HUES48 (cell line): ENCODE measurements around the gene ALDH3A2.

ENCODE experiments used
- H3K27ac ChIP-seq: one replicate; pipeline ENCODE4 v1.7.0; 2013; ENCODE audit warnings: low read depth, low read length, inconsistent platforms
- H3K27me3 ChIP-seq: 2 replicates; pipeline ENCODE4 v1.6.1; 2013; ENCODE audit warnings: mild to moderate bottlenecking, low read length; ENCODE audit not compliant: control insufficient read depth, insufficient read depth
- H3K36me3 ChIP-seq: 2 replicates; pipeline ENCODE4 v1.6.1; 2013; ENCODE audit warnings: low read length; ENCODE audit not compliant: control insufficient read depth, insufficient read depth
- H3K4me1 ChIP-seq: 2 replicates; pipeline ENCODE4 v1.6.1; 2013; ENCODE audit warnings: mild to moderate bottlenecking, low read length; ENCODE audit not compliant: control insufficient read depth, insufficient read depth
- H3K4me3 ChIP-seq: 2 replicates; pipeline ENCODE4 v1.5.1; 2013; ENCODE audit warnings: mild to moderate bottlenecking, low read depth, low read length
- H3K9ac ChIP-seq: 2 replicates; pipeline ENCODE4 v1.6.1; 2013; ENCODE audit warnings: mild to moderate bottlenecking, low read depth, low read length, moderate library complexity
- H3K9me3 ChIP-seq: 2 replicates; pipeline ENCODE4 v1.6.1; 2013; ENCODE audit warnings: low read length; ENCODE audit not compliant: control insufficient read depth, insufficient read depth

Gene ALDH3A2

DNA sequence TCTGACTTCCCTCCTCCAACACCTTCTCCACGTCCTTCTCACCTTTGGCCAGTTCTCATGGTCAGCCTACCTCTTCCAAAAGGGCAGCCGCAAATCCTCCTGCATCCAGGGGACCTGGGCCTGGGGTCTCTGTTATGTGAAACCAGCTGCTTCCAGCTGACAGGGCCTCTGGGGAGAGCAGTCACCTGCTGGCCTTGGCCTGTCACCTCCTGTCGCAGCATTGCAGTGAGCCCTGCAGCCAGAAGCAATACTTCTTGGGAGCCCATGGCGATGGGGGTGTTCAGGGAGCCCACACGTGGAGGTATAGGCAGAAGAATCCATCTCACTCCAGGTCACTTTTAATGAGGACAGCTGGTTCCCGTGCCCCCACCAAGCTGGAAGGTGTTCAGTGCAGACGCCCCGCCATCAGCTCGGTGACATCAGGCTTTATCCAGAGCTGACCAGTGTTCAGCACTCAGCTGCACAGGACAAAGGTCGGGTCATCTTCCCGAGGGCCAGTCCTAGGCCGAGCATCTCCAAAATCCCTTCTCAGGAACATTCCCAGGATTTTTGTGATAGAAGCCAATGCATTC is 69.6 kb downstream of the ALDH3A2 start:
- Histone ChIP-seq H3K4me3 (no peak overlapping the region), H3K36me3 (no peaks in the 10 kb centered on the region), H3K9me3 (no peaks in the 10 kb centered on the region), H3K27me3 (no peaks in the 10 kb centered on the region), H3K27ac (no peak overlapping the region), H3K9ac (no peak overlapping the region), H3K4me1 (no peaks in the 10 kb centered on the region)

DNA sequence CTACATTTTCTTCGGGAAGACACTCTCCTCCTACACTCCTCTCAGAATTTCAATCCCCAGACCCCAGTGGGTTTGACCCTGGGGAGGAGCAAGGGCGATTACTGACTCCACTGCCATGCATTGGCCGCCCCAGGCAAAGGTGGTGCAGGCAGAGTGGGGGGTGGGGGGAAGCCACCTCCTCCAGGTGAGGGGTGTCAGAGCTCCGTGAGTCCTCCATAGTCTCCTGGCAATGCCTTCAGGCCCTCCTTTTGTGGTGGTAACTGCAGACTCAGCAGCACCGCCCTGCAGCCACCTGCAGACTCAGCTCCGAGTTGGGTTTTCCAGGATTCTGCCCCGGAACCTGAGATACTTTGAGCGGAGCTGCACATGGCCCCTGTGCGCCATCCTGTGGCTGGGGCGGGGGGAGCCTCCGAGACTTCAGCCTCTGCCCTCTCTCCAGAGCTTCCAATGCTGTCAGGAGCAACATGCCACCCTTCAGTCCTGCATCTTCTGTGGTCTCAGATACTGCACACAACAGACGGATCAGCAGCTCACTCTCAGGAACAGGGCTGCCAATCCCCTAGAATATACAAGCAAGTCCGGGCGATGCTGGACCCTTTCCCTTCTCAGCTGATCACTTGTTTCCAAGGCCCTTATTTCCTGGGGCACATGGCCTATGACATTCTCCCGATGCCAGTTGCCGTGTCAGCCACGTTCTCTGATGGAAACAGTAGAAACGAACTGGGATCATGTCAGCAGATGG is 70.2 kb downstream of the ALDH3A2 start:
- Histone ChIP-seq H3K9ac (no peak overlapping the region), H3K9me3 (no peaks in the 10 kb centered on the region), H3K27me3 (no peaks in the 10 kb centered on the region), H3K4me3 (no peak overlapping the region), H3K27ac (no peak overlapping the region), H3K4me1 (no peaks in the 10 kb centered on the region), H3K36me3 (no peaks in the 10 kb centered on the region)

DNA sequence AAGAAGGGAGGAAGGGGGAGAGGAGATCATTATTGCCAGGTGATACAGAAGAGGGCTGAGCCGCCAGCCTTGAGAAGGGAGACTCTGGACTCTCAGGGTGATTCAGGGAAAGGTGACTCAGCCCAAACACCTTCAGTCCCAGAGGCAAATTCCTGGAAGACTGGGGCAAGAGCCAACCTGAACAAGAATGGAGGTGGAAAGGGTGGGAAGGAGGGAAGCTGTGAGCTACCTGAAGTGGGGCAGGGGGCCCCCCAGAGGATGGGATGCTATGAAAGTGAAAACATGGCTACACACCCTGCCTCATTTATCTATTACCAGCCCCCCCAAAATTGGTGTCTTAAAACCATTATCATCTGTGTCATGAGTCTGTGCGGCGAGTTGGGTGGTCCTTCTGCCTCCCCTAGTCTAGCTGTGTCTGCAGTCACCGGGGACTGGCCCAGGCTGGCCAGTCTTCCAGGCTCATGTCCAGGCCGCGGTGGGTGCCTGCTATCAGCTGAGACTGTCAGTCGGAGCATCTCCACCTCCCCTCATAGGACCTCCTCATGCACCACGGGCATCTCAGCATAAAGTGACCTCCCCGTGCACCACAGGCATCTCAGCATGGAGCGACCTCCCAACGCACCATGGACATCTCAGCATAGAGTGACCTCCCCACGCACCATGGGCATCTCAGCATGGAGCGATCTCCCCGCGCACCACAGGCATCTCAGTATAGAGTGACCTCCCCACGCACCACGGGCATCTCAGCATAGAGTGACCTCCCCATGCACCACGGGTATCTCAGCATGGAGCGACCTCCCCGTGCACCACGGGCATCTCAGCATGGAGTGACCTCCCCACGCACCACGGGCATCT is 71.0 kb downstream of the ALDH3A2 start:
- H3K9ac ChIP-seq, result no peak overlapping the region
- no peaks in the 10 kb centered on the region for H3K36me3 ChIP-seq
- H3K4me1 ChIP-seq, result no peaks in the 10 kb centered on the region
- no peak overlapping the region for H3K4me3 ChIP-seq
- H3K9me3 ChIP-seq, result no peaks in the 10 kb centered on the region
- no peaks in the 10 kb centered on the region for H3K27me3 ChIP-seq
- no peak overlapping the region for H3K27ac ChIP-seq

DNA sequence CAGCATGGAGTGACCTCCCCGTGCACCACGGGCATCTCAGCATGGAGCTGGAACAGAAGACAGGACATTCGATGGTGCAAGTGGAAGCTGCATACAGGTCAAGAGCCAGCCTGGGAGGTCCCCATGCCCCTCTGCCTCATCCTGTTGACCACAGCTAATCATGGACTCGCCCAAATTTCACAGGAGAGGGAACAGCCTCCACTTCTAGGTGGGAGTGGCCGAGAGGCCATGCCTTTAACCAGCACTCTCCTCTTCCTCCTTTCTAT is 71.6 kb downstream of the ALDH3A2 start:
- no peaks in the 10 kb centered on the region for H3K27me3 ChIP-seq
- no peaks in the 10 kb centered on the region for H3K4me1 ChIP-seq
- no peaks in the 10 kb centered on the region for H3K36me3 ChIP-seq
- H3K27ac ChIP-seq, result no peak overlapping the region
- no peak overlapping the region for H3K4me3 ChIP-seq
- no peaks in the 10 kb centered on the region for H3K9me3 ChIP-seq
- no peak overlapping the region for H3K9ac ChIP-seq

DNA sequence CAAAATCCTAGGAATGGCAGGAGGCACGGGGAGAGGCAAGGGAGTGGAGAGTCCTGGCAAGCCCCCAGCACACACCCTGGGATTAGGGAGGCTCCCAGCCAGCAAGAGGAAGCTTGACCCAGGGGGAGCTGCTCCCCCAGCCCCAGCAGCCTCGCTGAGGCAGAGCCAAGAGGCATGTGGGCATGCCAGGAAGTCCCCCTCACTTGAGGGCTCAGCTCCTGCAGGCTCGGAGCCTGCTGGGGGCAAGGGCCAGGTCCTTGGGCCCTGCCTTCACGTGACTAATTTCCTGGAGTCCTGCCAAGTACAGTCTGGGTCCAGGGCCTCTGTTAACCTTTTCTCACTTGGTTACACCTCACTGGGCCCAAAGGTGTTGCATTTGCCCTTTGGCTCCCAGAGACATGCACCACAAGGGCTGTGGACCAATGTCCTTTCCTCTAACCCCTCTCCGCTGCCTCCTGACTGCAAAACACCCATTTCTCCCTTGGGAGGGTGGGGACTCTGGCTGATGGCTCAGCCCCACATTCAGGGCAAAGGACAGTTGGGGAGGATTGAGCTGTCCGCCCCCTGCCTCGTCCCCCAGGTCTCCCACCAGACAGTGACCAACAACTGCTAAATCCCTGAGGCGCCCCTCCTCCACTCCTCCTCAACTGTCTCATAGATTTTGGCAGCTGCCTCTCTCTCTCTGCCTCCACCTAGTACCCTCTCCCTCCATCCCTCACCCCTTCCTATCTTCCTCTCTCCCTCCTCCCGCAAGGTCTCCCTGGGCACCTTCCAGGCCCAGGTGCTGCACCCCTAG is 72.3 kb downstream of the ALDH3A2 start:
- no peak overlapping the region for H3K27ac ChIP-seq
- H3K9me3 ChIP-seq, result no peaks in the 10 kb centered on the region
- no peak overlapping the region for H3K4me3 ChIP-seq
- H3K4me1 ChIP-seq, result no peaks in the 10 kb centered on the region
- no peaks in the 10 kb centered on the region for H3K36me3 ChIP-seq
- H3K27me3 ChIP-seq, result no peaks in the 10 kb centered on the region
- no peak overlapping the region for H3K9ac ChIP-seq

DNA sequence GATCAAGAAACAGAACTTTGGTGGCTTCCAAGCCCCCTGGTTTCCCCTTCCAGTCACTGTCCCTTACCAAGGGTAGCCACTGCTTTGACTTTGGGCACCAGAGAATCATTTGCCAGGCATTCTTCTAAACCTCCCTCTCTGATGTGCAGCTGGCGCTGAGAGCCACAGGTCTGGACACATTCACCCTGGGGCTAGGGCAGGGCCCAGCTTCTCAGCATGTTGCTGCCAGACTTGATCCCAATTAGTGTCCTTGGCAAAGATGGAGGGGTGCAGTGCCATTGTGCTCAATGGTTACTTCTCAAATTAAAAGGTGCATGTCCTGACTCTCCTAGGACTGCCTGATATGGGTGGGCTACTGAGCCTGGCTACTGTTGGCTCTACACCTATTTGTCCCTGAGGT is 75.4 kb downstream of the ALDH3A2 start:
- no peak overlapping the region for H3K27ac ChIP-seq
- H3K4me3 ChIP-seq, result no peak overlapping the region
- no peaks in the 10 kb centered on the region for H3K4me1 ChIP-seq
- H3K27me3 ChIP-seq, result no peaks in the 10 kb centered on the region
- no peak overlapping the region for H3K9ac ChIP-seq
- no peaks in the 10 kb centered on the region for H3K36me3 ChIP-seq
- no peaks in the 10 kb centered on the region for H3K9me3 ChIP-seq

DNA sequence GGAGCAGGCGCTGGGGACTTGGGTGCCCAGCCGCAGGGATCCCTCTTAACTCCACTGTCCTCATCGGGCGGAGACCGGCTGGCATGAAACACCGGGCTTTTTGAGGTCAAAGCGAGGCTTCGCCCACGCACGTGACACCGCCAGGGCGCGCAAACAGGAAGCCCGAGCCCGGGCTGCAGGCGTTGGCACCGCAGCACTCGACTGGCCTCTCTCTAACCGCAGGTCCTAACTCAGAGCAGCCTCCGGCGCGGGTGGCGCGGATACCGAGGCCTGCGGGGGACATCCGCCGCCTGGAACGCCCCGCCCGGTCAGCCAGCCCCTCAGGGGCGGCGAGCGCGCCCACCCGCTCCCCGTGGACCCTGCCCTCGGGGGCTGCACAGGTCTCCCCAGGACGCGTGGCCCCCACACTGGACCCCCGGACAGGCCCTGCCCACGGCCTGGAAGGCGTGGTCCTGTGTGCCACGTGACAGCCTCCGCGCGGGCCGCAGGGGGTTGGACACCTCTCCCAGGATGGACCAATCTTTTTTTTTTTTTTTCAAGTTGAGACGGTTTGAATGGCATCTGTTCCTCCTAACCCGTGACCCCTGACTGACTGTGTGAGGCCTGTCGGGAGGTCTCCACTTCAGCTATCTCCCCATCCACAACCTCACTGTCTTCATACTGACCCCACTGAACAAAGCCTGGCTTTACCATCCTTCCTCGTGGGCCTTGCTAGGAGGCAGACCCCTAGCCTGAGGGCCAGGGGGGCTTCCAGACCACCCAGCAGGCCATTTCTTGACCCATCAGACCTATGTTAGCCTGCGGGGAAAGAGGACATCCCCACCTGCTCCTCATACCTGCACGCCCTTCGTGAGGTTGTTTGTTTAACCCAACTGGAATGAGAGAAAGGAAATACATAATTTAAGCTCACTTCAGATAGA is 76.2 kb downstream of the ALDH3A2 start:
- no peaks in the 10 kb centered on the region for H3K4me1 ChIP-seq
- H3K9ac ChIP-seq, result no peak overlapping the region
- H3K27me3 ChIP-seq, result no peaks in the 10 kb centered on the region
- no peaks in the 10 kb centered on the region for H3K36me3 ChIP-seq
- H3K9me3 ChIP-seq, result no peaks in the 10 kb centered on the region
- no peak overlapping the region for H3K27ac ChIP-seq
- no peak overlapping the region for H3K4me3 ChIP-seq

DNA sequence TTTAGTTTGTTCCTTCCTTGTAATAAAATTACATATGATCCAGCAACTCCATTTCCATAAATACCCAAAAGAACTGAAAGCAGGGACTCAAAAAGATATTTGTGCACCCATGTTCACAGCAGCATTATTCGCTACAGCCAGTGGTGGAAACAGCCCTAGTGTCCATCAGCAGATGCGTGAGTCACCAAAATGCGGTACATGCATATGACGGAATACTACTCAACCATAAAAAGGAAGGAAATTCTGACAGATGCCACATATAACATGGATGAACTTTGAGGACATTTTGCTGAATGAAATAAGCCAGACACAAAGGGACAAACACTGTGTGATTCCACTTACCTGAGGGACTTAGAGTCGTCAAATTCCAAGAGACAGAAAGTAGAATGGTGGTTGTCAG is 76.9 kb downstream of the ALDH3A2 start:
- Histone ChIP-seq H3K27me3 (no peaks in the 10 kb centered on the region), H3K36me3 (no peaks in the 10 kb centered on the region), H3K9me3 (no peaks in the 10 kb centered on the region), H3K9ac (no peak overlapping the region), H3K4me1 (no peaks in the 10 kb centered on the region), H3K4me3 (no peak overlapping the region), H3K27ac (no peak overlapping the region)

DNA sequence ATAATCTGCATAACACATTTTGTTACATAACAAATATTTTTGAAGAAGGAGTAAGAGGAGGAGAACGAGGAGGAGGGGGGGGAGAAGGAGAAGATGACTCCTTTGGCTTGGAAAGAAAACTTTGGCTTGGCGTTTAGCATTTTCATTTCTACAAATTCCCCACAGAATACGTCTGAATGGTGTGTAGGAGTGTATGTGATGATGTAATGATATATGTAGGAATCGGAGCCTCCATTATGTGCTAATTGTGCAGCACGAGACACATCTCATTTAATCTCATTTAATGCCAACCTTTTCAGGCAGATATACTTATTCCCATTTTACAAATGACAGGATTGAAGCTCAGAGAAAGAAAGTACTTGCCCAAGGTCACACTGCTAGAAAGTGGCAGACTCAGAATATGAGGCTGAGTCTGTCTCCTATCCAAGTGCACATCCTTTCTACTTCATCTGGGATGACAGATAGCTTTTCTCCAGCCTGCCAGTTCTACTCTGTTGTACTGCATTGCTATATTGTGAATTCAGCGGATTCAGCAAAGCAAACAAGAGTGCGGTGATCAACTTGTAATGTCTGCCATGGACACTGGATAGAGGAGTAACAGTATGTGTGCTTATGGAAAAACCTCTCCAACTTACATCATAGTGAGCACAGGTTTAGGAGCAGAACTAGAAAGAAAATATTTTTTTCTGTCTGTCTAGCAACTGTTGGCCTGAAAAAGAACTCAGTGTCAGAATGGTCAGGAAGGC is 78.3 kb downstream of the ALDH3A2 start:
- H3K9ac ChIP-seq, result no peak overlapping the region
- no peaks in the 10 kb centered on the region for H3K9me3 ChIP-seq
- H3K27me3 ChIP-seq, result no peaks in the 10 kb centered on the region
- no peaks in the 10 kb centered on the region for H3K4me1 ChIP-seq
- no peak overlapping the region for H3K4me3 ChIP-seq
- no peaks in the 10 kb centered on the region for H3K36me3 ChIP-seq
- H3K27ac ChIP-seq, result no peak overlapping the region
